SK-N-MC (cell line): ENCODE data around the gene SLAIN2.

Experiments used
- EZH2 ChIP-seq: fragments of 200-600 bp; sonication (generic); IDR thresholded peaks from one replicate; pipeline ENCODE4 v1.6.1; 2017; ENCODE audit warnings: antibody characterized with exemption
- FOXP2 ChIP-seq: optimal IDR thresholded peaks from 2 replicates; pipeline ENCODE3; 2011; ENCODE audit warnings: mild to moderate bottlenecking, moderate library complexity; ENCODE audit not compliant: insufficient read depth; ENCODE audit errors: extremely low read length, control extremely low read depth

DNA sequence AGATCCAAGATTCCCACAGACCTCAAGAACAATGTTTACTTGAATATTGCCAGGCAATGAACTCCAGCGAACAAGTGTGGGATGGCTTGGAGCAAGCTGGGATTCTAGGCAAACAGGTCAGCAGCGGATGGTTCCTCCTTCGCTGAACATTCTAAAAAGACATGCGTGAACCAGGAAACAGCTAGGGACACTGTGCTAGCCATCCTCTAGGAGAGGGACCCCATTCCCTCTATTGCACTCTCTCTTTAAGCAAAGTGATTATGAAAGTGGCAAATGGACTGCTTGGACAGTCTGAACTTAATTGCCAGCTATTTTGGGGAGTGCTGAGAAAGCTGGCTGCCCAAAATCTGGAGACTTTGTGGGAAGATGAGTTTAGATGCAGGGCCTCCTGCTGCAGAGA, 41.8 kb upstream of the SLAIN2 start:
- no peak for TF ChIP-seq EZH2
- no peak for TF ChIP-seq FOXP2
